Osteocyte (in vitro differentiated cells): Measurements from ENCODE around the gene HRC. TPM values are rescaled to one million over a fixed set of nuclear protein-coding genes. Genes with fewer than 3 reads are reported as not detected.

Source experiments
- DNase-seq: peaks from one replicate; pipeline ENCODE4 v3.0.0; 2021; ENCODE audit warnings: mixed read lengths; ENCODE audit not compliant: unreplicated experiment; ENCODE audit errors: extremely low spot score
- H3K27ac Mint-ChIP-seq: one replicate; pipeline ENCODE4 v1.8.0; 2021; ENCODE audit warnings: mild to moderate bottlenecking, mixed read lengths; ENCODE audit not compliant: unreplicated experiment
- H3K27me3 Mint-ChIP-seq: one replicate; pipeline ENCODE4 v1.8.0; 2021; ENCODE audit warnings: mixed read lengths; ENCODE audit not compliant: unreplicated experiment
- H3K36me3 Mint-ChIP-seq: one replicate; pipeline ENCODE4 v1.8.0; 2021; ENCODE audit warnings: mixed read lengths; ENCODE audit not compliant: unreplicated experiment
- H3K4me1 Mint-ChIP-seq: one replicate; pipeline ENCODE4 v1.8.0; 2021; ENCODE audit warnings: mixed read lengths; ENCODE audit not compliant: unreplicated experiment
- H3K4me3 Mint-ChIP-seq: one replicate; pipeline ENCODE4 v1.8.0; 2021; ENCODE audit warnings: mild to moderate bottlenecking, moderate library complexity, mixed read lengths; ENCODE audit not compliant: unreplicated experiment
- H3K9me3 Mint-ChIP-seq: one replicate; pipeline ENCODE4 v1.8.0; 2021; ENCODE audit warnings: mixed read lengths; ENCODE audit not compliant: unreplicated experiment
- total RNA-seq: library from RNA; stranded (reverse); gene quantifications from 2 replicates; pipeline ENCODE4 v1.2.1, GENCODE V29; 2021
- TF ChIP-seq, protein P1 (sequence below): fragments of 200-600 bp; sonication (generic); IDR thresholded peaks from 2 replicates; pipeline ENCODE4 v1.5.0; 2021; ENCODE audit warnings: antibody characterized with exemption, mild to moderate bottlenecking, moderate library complexity

The HRC gene
- total RNA-seq, 1 donor from 2014 or later: not detected

DNA sequence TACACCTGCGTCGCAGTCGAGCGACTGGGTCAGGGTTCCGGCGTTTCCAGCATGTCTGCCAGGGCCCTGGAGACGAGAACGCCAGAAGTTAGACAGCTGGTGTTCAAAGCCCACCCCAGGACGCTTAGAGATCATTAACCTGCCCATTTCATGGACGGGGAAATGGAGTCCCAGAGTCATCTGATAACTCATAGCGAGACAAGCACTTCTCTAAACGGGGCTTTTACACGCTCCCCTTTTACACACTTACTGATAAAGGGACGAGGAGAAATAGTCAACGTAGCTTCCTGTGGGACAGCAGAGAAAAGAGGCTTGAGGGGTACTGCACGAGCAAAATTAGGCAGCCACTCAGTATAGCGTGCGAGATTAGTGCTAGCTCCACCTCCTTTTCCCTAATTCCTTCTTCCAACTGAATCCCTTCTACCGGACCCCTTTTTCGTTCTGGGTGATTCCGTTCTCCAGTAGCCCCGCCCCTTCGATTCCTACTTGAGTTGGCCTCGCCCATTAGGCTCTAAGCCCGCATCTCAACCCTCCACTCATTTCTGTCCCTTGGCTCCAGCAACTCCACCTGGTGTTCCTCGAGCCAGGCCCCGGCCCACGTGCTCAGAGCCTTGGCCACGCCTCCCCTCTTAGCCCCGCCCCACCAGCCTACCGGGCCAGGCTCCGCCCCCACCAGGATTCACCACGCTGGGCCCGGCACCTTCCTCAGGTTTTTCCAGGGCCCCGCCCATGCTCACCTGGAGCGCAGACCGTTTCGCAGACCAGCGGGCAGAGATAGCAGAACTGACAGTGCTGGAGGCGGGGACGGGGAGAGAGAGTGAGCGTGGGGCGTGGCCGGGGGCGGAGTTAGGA lies 3.7 kb downstream of the HRC start:
- H3K9me3 Mint-ChIP-seq: peaks cover 3% of the 10 kb centered on the region
- H3K36me3 Mint-ChIP-seq: no peaks in the 10 kb centered on the region
- TF ChIP-seq, protein P1, sequence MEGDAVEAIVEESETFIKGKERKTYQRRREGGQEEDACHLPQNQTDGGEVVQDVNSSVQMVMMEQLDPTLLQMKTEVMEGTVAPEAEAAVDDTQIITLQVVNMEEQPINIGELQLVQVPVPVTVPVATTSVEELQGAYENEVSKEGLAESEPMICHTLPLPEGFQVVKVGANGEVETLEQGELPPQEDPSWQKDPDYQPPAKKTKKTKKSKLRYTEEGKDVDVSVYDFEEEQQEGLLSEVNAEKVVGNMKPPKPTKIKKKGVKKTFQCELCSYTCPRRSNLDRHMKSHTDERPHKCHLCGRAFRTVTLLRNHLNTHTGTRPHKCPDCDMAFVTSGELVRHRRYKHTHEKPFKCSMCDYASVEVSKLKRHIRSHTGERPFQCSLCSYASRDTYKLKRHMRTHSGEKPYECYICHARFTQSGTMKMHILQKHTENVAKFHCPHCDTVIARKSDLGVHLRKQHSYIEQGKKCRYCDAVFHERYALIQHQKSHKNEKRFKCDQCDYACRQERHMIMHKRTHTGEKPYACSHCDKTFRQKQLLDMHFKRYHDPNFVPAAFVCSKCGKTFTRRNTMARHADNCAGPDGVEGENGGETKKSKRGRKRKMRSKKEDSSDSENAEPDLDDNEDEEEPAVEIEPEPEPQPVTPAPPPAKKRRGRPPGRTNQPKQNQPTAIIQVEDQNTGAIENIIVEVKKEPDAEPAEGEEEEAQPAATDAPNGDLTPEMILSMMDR: no peak
- peaks cover 14% of the 10 kb centered on the region for H3K4me1 Mint-ChIP-seq
- no peak for DNase-seq
- H3K27me3 Mint-ChIP-seq: peaks cover 2% of the 10 kb centered on the region
- peak overlapping the region; percentile 76 for H3K27ac Mint-ChIP-seq
- H3K4me3 Mint-ChIP-seq: peak overlapping the region; percentile 93

DNA sequence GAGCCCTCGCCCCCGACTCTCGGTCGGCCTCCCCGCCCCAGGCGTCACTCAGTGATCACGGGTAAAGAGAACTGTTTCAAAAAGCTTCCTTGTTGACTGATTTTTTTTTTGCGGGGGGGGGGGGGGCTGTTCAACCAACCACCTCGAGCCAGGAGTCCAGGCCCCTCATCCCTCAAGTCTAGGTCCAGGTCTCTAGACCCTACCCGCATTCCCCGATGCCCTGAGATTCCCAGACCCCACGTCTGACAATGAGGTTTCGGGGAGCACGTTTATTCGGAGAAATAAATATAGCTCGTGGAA lies 4.3 kb downstream of the HRC start:
- Mint-ChIP-seq H3K9me3 (peaks cover 3% of the 10 kb centered on the region), H3K36me3 (no peaks in the 10 kb centered on the region), H3K27ac (no peak overlapping the region), H3K27me3 (peaks cover 2% of the 10 kb centered on the region), H3K4me1 (peaks cover 18% of the 10 kb centered on the region), H3K4me3 (peak overlapping the region; percentile 93)
- DNase-seq: no peak
- TF ChIP-seq, protein P1: no peak

DNA sequence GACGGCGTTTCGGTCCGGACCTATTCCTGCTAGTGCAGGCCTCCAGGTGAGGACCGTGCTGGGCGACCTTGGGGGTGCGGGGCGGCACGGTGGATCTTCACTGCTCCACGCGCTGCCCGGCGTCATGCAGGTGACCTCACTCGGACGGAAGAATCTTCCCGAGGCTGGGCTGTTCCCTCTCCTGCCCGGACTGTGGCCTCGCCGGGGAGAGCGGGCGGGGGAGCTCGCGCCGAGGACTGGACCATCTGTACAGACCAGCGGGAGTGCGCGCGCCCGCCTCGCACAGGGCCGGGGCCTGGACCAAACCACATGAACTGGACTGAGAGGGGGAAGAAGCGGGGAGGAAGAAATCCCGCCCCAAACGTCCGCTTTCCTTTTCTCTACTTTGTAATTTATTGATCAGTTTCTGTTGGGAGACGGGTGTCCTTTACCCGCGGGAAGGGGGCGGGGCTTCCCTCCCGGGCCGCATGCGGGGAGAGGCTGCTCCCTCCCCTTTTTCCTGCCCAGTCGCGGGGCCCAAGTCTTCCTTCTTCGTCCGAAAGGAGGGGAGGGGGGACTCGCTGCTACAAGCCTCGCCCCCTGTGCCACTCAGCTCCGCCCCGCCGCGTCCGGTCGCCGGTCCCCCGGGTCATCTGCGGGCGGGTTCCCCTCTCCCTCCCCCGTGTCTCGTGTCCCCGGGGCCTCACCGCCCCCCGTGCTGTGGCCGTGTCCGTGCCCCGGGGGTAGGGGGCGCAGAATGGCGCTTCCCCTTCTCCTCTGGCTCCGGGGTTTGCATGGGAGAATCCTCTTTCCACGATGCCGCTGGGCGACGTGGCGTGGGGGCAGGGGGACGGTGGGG lies 4.9 kb downstream of the HRC start:
- peaks cover 22% of the 10 kb centered on the region for H3K4me1 Mint-ChIP-seq
- H3K4me3 Mint-ChIP-seq: peak overlapping the region; percentile 93
- TF ChIP-seq, protein P1: no peak
- H3K27me3 Mint-ChIP-seq: no peaks in the 10 kb centered on the region
- peaks cover 3% of the 10 kb centered on the region for H3K9me3 Mint-ChIP-seq
- peak; percentile 94 for DNase-seq
- H3K36me3 Mint-ChIP-seq: no peaks in the 10 kb centered on the region
- peak overlapping the region; percentile 86 for H3K27ac Mint-ChIP-seq

DNA sequence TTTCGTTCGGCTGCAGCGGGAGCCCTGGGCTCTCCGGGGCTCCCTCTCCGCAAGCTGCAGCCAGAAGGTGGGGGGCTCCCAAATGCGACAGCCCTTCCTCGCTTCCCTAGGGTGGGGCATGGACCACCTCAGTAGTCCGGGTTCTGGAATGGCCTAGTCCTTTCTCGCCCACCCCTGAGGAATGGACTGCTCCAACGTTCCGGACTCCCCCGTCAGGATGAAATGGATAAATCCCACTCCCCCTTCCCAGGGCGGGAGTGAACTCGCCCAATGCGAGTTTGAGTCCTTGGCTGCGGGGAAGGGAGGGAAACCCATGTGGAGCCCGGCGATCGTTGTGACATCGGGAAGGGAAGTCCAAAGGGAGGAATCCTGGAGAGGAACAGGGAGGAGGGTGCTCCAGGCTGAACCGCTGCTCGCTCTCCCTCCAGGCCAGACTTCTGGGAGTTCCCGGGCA lies 5.5 kb downstream of the HRC start:
- TF ChIP-seq, protein P1: no peak
- H3K4me3 Mint-ChIP-seq: peak overlapping the region; percentile 93
- no peaks in the 10 kb centered on the region for H3K36me3 Mint-ChIP-seq
- peak; percentile 92 for DNase-seq
- peaks cover 2% of the 10 kb centered on the region for H3K9me3 Mint-ChIP-seq
- H3K27ac Mint-ChIP-seq: peak overlapping the region; percentile 86
- H3K27me3 Mint-ChIP-seq: no peaks in the 10 kb centered on the region
- H3K4me1 Mint-ChIP-seq: peaks cover 22% of the 10 kb centered on the region
